IPS-NIHi11 (cell line): ENCODE data around the gene ZNF207.
A peak's percentile ranks its signal among the peaks of the same experiment; 100 is the strongest.
"Not testable (repeated sequence)": the region's sequence is repeated elsewhere in the genome, so short reads cannot be mapped to it uniquely, and the experiment has no call there.

Experiments
- DNase-seq: peaks from one replicate; pipeline ENCODE4 v3.0.0; 2012; ENCODE audit warnings: mixed read lengths, low spot score

The ZNF207 gene

GRCh38 chr17:32349854-32350665, at the start of gene ZNF207:
TSS of gene ZNF207 (plus strand) at chr17:32350157. CDS start at chr17:32350286, 129 bp downstream.
- peak; percentile 93 for DNase-seq

DNA sequence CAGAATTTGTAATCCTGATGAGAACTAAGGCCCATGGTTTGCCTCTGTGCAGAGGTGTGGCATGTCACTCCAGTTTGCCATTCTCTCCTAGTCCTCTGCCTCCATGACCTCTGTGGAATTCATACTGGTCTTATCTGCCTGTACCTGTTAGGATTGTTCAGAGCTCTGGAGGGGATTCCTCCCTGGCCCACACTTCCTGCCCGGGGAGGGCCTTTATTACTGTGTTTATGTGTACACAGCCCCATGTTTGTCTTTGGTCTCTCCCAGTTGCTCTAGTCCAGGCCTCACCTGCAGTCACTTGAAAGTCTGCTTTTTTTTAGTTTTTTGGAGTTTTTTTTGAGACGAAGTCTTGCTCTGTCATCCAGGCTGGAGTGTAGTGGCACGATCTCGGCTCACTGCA, 47.9 kb upstream of the ZNF207 start:
- DNase-seq: no peak

DNA sequence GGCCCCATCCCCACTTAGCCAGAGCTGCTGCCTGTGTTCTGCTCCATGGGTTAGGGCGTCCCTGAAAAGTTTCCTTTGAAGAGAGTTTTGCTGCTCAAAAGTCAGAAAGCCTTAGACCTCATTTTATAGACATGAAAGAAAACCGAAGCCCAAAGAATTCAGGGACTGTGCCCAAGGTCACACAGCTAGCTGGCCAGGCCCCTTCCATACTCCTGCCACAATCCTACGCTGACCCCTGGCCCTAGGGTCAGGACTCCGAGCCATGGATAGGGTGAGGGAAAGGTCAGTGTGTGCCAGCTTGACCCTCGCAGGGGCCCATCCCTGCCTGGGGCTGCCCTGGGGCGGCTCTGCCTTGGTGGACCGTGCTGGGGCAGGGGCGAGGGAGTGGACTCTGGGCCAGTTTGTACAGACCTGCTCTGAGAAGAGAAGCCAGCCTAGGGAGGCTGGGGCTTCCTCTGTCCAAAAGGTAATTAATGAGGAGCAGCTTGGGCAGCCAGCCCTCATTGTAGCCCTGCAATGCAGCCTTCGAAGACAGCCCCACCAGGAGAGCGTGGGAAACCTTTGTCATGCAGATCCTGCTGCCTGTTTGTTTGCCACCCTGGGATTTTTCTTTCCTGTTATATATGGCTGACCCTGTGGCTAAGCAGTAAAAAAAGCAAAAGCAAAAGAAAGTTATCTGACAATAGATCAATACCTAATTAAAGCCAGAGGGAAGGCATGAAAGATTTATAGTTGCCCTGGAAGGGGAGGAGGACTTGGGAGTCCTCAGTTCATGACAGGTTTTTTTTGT, 46.9 kb upstream of the ZNF207 start:
- DNase-seq: peak; percentile 69

DNA sequence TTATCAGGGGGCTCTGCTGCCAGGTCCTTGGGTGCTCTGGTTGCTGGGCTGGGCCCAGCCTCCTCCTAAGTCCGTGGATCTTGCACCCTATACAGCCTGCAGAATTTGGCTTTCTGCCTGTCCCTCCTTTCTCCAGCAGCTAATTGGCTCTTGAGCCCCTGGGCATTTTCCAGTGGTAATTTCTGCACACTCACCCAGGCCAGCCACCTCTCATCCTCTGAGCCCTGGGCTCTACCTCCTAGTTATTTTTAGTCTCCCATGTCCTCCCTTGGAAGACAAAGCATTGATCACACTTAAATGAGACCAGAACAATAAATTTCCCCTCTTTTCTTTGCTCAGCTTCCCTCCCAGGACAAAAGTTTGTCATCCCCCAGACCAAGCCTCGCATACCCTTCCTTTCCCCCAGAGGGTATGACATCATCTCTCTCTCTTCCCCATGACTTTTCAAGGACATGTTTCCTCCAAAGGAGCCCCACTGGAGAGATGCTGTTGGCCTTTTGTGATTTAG, 46.1 kb upstream of the ZNF207 start:
- DNase-seq: peak; percentile 8

GRCh38 chr17:32305049-32305448, 44.9 kb upstream of the ZNF207 start:
- DNase-seq: peak; percentile 17

- DNase-seq: peak; percentile 5
These were observed 42.3 kb upstream of the ZNF207 start for GRCh38 chr17:32307658-32308057.

GRCh38 chr17:32311028-32311536, 38.9 kb upstream of the ZNF207 start:
- DNase-seq: no peak

- no peak for DNase-seq
These were observed 35.3 kb upstream of the ZNF207 start for GRCh38 chr17:32314636-32315035.

- DNase-seq: no peak
These were observed 34.8 kb upstream of the ZNF207 start for GRCh38 chr17:32315171-32315570.

- not testable (repeated sequence) for DNase-seq
These were observed 33.3 kb upstream of the ZNF207 start for GRCh38 chr17:32316653-32317052.

DNA sequence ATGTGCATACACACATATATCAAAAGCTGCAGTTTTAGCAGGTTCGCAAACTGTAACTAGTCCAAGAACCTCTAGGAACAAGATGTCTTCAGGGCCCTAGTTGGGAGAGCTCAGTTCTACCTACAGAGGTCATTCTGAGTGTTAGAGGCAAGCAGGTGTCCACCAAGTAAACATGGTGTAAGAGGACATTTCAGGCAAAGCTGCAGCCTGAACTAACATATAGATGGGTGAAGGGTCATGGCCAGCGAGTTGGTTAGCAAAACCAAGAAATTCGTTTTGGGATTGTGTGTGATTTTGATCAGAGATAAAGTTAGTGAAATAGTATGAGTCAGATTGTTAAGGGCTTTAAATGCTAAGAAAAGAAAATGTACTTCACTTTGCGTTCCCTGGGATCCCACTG, 32.6 kb upstream of the ZNF207 start:
- DNase-seq: no peak

DNA sequence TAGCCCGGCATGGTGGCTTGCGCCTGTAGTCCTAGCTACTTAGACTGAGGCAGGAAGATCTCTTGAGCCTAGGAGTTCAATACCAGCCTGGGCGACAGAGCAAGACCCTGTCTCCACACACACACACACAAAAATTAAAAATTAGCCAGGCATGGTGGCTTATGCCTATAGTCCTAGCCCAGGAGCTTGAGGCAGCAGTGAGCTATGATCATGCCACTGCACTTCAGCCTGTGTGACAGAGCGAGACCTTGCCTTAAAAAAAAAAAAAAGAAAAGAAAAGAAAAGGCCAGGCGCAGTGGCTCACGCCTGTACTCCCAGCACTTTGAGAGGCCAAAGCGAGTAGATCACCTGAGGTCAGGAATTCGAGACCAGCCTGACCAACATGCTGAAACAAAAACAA, 31.9 kb upstream of the ZNF207 start:
- no peak for DNase-seq

DNA sequence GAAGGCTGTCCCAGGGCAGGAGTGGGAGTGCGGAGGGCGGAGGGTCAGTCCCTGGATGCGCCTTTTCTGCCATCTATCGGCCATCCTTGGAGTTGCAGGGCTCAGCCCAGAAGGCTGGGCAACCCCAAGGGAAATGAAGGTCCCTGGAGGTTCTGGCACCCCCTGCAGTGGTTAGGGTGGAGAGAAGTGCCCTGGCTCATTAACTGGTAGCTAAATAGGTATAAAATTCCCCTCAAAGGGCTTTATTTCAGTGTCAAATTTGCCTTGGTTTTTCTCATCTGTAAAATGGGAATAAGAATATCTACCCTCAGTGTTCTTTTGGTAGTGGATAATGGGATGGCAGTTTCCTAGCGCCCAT, 30.4 kb upstream of the ZNF207 start:
- peak; percentile 93 for DNase-seq

GRCh38 chr17:32320080-32320479, 29.9 kb upstream of the ZNF207 start:
- not testable (repeated sequence) for DNase-seq

GRCh38 chr17:32320847-32321246, 29.1 kb upstream of the ZNF207 start:
- no peak for DNase-seq

DNA sequence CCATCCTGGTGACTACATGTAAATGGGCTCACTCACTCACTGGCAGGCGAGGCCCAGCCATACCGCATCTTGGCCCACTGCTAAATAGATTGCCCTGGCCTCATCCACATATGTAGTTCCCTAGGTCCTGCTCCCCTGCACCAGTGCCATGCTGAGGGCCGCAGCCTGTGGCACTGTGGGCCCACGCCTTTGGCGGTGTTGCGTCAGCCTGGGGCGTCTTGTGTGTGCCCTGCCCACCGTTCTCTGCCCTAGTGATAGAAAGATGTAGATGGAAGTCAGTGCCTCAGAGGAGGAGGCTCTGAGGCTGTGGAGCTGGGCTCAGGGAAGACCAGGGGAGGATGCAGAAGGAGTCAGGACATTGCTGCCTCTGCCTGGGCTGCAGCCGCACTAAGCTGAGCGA, 26.9 kb upstream of the ZNF207 start:
- no peak for DNase-seq

- DNase-seq: no peak
These were observed 26.0 kb upstream of the ZNF207 start for GRCh38 chr17:32323811-32324491.

DNA sequence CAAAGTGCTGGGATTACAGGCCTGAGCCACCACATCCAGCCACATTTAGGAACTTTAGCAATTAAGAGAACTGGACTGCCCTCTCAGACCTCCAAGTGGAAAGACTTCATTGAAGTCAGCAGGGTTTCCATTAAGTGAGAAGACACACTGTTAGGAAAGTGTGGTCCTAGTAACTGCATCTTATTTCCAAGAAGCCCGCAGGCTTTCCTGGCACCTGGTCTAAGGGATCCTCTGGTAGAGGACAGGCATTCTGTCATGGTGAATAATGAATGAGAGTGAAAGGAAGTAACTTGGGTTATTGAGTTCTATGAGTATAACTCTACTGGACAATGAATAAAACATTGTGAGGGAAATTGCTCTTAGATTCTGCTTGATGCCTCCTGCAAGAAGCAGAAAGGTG, 22.0 kb upstream of the ZNF207 start:
- no peak for DNase-seq

- no peak for DNase-seq
These were observed 19.8 kb upstream of the ZNF207 start for GRCh38 chr17:32330147-32330546.

DNA sequence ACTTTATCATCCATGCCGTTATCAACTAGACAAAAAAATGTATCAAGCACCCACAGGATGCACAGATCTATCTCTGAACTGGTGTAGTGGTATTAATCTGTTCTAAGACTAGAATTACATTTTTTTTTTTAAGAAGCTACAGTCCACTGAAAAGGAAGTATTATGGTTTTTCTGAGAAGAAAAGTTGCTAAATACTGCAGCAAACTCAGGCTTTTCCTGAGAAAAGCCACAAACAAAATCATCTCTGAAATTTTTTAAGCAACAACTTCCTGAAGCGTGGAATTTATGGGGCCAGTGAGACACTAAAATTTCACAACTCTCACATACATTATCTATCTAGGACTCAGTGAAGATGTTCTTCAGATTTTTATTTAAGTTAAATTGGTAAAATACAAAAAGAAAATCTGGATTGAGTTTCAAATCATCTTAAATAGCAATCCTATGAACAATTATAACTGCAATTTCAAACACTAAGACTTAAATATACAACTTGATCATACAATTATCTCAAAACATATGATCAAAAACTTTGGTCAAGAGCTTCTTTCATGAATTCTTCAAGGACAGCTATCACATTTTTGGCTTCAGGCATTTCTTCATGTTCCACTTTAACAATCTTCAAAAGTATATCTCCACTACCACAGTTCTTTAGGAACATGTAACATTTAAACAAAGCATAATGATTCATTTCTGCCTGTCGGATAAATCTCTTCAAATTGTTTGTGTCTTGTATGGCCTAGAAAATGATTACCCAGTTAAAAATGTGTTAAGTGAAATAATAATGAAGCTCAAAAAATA, 18.5 kb upstream of the ZNF207 start:
- DNase-seq: no peak

DNA sequence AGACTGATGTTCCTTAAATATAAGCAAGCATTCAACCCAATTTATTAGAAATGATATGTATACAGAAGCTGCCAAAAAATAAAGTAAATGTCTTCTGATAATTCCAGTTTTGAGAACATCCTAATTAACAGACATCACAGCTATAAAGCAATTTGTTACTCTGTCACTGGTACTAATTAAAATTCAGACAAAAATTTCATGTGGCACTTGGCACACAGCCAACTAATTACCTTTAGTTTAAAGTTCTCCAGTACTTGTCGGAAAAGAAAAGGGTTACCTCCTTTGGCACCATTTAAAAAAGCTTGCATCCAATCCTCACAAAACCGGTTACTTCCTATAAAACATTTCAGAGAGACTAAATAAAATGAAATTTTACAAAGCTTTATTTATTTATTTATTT, 16.8 kb upstream of the ZNF207 start:
- no peak for DNase-seq

DNA sequence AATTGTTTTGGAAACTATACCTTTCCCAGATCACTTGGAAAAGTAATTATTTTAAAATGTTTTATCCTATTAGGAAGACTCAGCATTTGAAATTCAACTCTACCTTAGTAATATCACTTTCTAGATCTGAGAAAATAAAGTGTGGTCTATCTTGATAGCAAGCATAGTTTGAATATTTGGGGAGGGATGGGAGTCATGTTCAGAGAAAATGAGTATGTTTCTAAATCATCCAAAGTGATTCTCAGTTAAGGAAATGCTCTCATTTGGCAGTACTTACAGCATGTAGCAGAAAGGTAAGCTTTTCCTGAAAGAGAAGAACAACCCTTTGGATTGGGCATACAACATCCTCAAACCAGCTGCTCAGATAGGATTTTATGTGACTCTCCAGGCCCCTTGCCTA, 14.9 kb upstream of the ZNF207 start:
- DNase-seq: no peak
